ENCODE results near the gene TMX4. TPM values are rescaled to one million over a fixed set of nuclear protein-coding genes. Genes with fewer than 3 reads are reported as not detected.

Gene TMX4
- total and polyA plus RNA-seq, 4 donors, result 7.8 to 45.2 (median 19.5) TPM

- ATAC-seq (ENCODE audit: insufficient read depth, low FRiP score) (no peak), DNase-seq (no peak)
- H3K27me3 ChIP-seq (ENCODE audit: control insufficient read depth in 3 of 3, insufficient read depth in 3 of 3, low read length in 2 of 3), result no peaks in the 10 kb centered on the region
- H3K27ac ChIP-seq (ENCODE audit: low read depth in 1 of 2, low read length in 1 of 2), result no peak overlapping the region
- H3K9ac ChIP-seq (ENCODE audit: insufficient read depth in 1 of 2, low read length in 2 of 2), result no peak overlapping the region
- no peaks in the 10 kb centered on the region for H3K9me3 ChIP-seq (ENCODE audit: control insufficient read depth in 4 of 4, insufficient read depth in 3 of 4, low read length in 3 of 4)
- peaks cover 0 to 28% (median 0%) of the 10 kb centered on the region in 5 donors for H3K4me1 ChIP-seq (ENCODE audit: control insufficient read depth in 5 of 5, insufficient read depth in 5 of 5, low read length in 5 of 5)
- WGBS, 2 donors, result 52 to 62% methylated on average over 3 of the region's 3 CpGs
- H3K36me3 ChIP-seq (ENCODE audit: control insufficient read depth in 4 of 4, insufficient read depth in 4 of 4, low read length in 4 of 4), result no peaks in the 10 kb centered on the region
- H3K4me3 ChIP-seq, result no peak overlapping the region
- no peak for TF ChIP-seq CTCF (IDR thresholded peaks at IDR 0.05; ENCODE audit: control extremely low read depth, extremely low read depth)
Measured at GRCh38 chr20:8057871-8058270, 38.3 kb upstream of the TMX4 start.

- Histone ChIP-seq H3K36me3 (ENCODE audit: control insufficient read depth in 4 of 4, insufficient read depth in 4 of 4, low read length in 4 of 4) (no peaks in the 10 kb centered on the region), H3K9ac (ENCODE audit: insufficient read depth in 1 of 2, low read length in 2 of 2) (no peak overlapping the region), H3K4me1 (ENCODE audit: control insufficient read depth in 5 of 5, insufficient read depth in 5 of 5, low read length in 5 of 5) (peaks cover 0 to 8% (median 0%) of the 10 kb centered on the region in 5 donors), H3K9me3 (ENCODE audit: control insufficient read depth in 4 of 4, insufficient read depth in 3 of 4, low read length in 3 of 4) (no peaks in the 10 kb centered on the region), H3K4me3 (no peak overlapping the region), H3K27me3 (ENCODE audit: control insufficient read depth in 3 of 3, insufficient read depth in 3 of 3, low read length in 2 of 3) (no peaks in the 10 kb centered on the region), H3K27ac (ENCODE audit: low read depth in 1 of 2, low read length in 1 of 2) (no peak overlapping the region)
- no peak for TF ChIP-seq CTCF (IDR thresholded peaks at IDR 0.05; ENCODE audit: control extremely low read depth, extremely low read depth)
- DNase-seq, result no peak
- 67 to 81% methylated on average over 3 of the region's 3 CpGs for WGBS, 2 donors
- no peak for ATAC-seq (ENCODE audit: insufficient read depth, low FRiP score)
Measured at GRCh38 chr20:8055096-8055495, 35.5 kb upstream of the TMX4 start.

GRCh38 chr20:8050157-8050837, 30.7 kb upstream of the TMX4 start:
- Histone ChIP-seq H3K4me1 (ENCODE audit: control insufficient read depth in 5 of 5, insufficient read depth in 5 of 5, low read length in 5 of 5) (peaks cover 0 to 8% (median 0%) of the 10 kb centered on the region in 5 donors), H3K9me3 (ENCODE audit: control insufficient read depth in 4 of 4, insufficient read depth in 3 of 4, low read length in 3 of 4) (no peaks in the 10 kb centered on the region), H3K9ac (ENCODE audit: insufficient read depth in 1 of 2, low read length in 2 of 2) (no peak overlapping the region), H3K4me3 (no peak overlapping the region), H3K36me3 (ENCODE audit: control insufficient read depth in 4 of 4, insufficient read depth in 4 of 4, low read length in 4 of 4) (no peaks in the 10 kb centered on the region), H3K27ac (ENCODE audit: low read depth in 1 of 2, low read length in 1 of 2) (no peak overlapping the region), H3K27me3 (ENCODE audit: control insufficient read depth in 3 of 3, insufficient read depth in 3 of 3, low read length in 2 of 3) (no peaks in the 10 kb centered on the region)
- no peak for TF ChIP-seq CTCF (IDR thresholded peaks at IDR 0.05; ENCODE audit: control extremely low read depth, extremely low read depth)
- 32 to 50% methylated on average over 10 of the region's 10 CpGs for WGBS, 2 donors
- DNase-seq (no peak), ATAC-seq (ENCODE audit: insufficient read depth, low FRiP score) (no peak)

GRCh38 chr20:8049310-8049709, 29.7 kb upstream of the TMX4 start:
- no peak for DNase-seq
- no peak overlapping the region for H3K9ac ChIP-seq (ENCODE audit: insufficient read depth in 1 of 2, low read length in 2 of 2)
- WGBS, 2 donors, result 94% methylated on average over 3 of the region's 3 CpGs

More at GRCh38 chr20:8049310-8049709, 29.7 kb upstream of the TMX4 start:
- Histone ChIP-seq H3K27ac (ENCODE audit: low read depth in 1 of 2, low read length in 1 of 2) (no peak overlapping the region), H3K4me3 (no peak overlapping the region), H3K9me3 (ENCODE audit: control insufficient read depth in 4 of 4, insufficient read depth in 3 of 4, low read length in 3 of 4) (no peaks in the 10 kb centered on the region), H3K27me3 (ENCODE audit: control insufficient read depth in 3 of 3, insufficient read depth in 3 of 3, low read length in 2 of 3) (no peaks in the 10 kb centered on the region), H3K4me1 (ENCODE audit: control insufficient read depth in 5 of 5, insufficient read depth in 5 of 5, low read length in 5 of 5) (peaks cover 0 to 8% (median 0%) of the 10 kb centered on the region in 5 donors), H3K36me3 (ENCODE audit: control insufficient read depth in 4 of 4, insufficient read depth in 4 of 4, low read length in 4 of 4) (no peaks in the 10 kb centered on the region)
- ATAC-seq (ENCODE audit: insufficient read depth, low FRiP score), result no peak
- TF ChIP-seq CTCF (IDR thresholded peaks at IDR 0.05; ENCODE audit: control extremely low read depth, extremely low read depth), result no peak

All from lung (tissue), 12 donors.